SK-N-SH (cell line): Measurements from ENCODE around the gene NRG3. TPM values are rescaled to one million over a fixed set of nuclear protein-coding genes. Genes with fewer than 3 reads are reported as not detected.
"Not testable (repeated sequence)": the region's sequence is repeated elsewhere in the genome, so short reads cannot be mapped to it uniquely, and the experiment has no call there.

Experiments used
- CTCF ChIA-PET: fragments of 300-600, 350-600 bp; formaldehyde crosslinking; extraction: SDS; loops from one replicate; lab custom pipeline; 2021; lab: Yijun Ruan, JAX
- POLR2A ChIA-PET: fragments of 350-600 bp; sonication (Branson Sonifier 250); formaldehyde crosslinking; extraction: SDS; loops from one replicate; lab custom pipeline; 2020; ENCODE audit warnings: antibody characterized with exemption, inconsistent platforms; lab: Yijun Ruan, JAX
- DNase-seq: peaks from one replicate; pipeline ENCODE4 v3.0.0; 2012
- H2AFZ ChIP-seq: fragments of 200-600 bp; sonication (generic); 2 replicates; pipeline ENCODE4 v1.8.1; 2016; ENCODE audit warnings: antibody characterized with exemption, mild to moderate bottlenecking, low read depth
- H3F3A ChIP-seq: fragments of 200-600 bp; sonication (generic); replicated peaks from 2 replicates; pipeline ENCODE3; 2016; ENCODE audit warnings: antibody characterized with exemption, mild to moderate bottlenecking; ENCODE audit not compliant: insufficient read depth
- H3K27ac ChIP-seq, 2 experiments: fragments of 200-500 bp in 1 of 2; fragments of 200-600 bp in 1 of 2; sonication (Bioruptor generic) in 1 of 2; sonication (generic), shearing (Covaris generic) in 1 of 2; 2 replicates each; pipeline versions ENCODE4 v1.5.1 to v1.6.1; 2014 to 2016; ENCODE audit warnings: low read depth in 2 of 2, inconsistent platforms in 1 of 2, low read length in 1 of 2, mild to moderate bottlenecking in 1 of 2, mixed read lengths in 1 of 2
- H3K27me3 ChIP-seq: fragments of 200-600 bp; sonication (generic), shearing (Covaris generic); 2 replicates; pipeline ENCODE4 v1.6.1; 2016; ENCODE audit warnings: mixed run types; ENCODE audit not compliant: insufficient read depth
- H3K36me3 ChIP-seq, 2 experiments: fragments of 200-500 bp in 1 of 2; fragments of 200-600 bp in 1 of 2; sonication (Bioruptor generic) in 1 of 2; sonication (generic) in 1 of 2; replicated peaks in 1 of 2; 2 replicates each; pipeline versions ENCODE3 to v1.5.1; 2014 to 2016; ENCODE audit warnings: low read length in 1 of 2, mild to moderate bottlenecking in 1 of 2; ENCODE audit not compliant: insufficient read depth in 2 of 2, control insufficient read depth in 1 of 2
- H3K4me1 ChIP-seq, 2 experiments: fragments of 200-500 bp in 1 of 2; fragments of 200-600 bp in 1 of 2; sonication (Bioruptor generic) in 1 of 2; sonication (generic), shearing (Covaris generic) in 1 of 2; 2 replicates each; pipeline versions ENCODE4 v1.5.1 to v1.6.1; 2014 to 2016; ENCODE audit warnings: low read depth in 1 of 2, low read length in 1 of 2, mixed run types in 1 of 2; ENCODE audit not compliant: insufficient read depth in 2 of 2, control insufficient read depth in 1 of 2
- H3K4me2 ChIP-seq: fragments of 200-600 bp; sonication (generic), shearing (Covaris generic); 2 replicates; pipeline ENCODE4 v1.6.1; 2017; ENCODE audit warnings: mixed run types
- H3K4me3 ChIP-seq, 2 experiments: fragments of 200-500 bp in 1 of 2; fragments of 200-600 bp in 1 of 2; sonication (Bioruptor generic) in 1 of 2; sonication (generic), shearing (Covaris generic) in 1 of 2; 2 replicates each; pipeline versions ENCODE4 v1.5.1 to v1.8.1; 2014 to 2016; ENCODE audit warnings: low read depth in 2 of 2, inconsistent platforms in 1 of 2, low read length in 1 of 2, mild to moderate bottlenecking in 1 of 2, mixed read lengths in 1 of 2, moderate library complexity in 1 of 2
- H3K79me2 ChIP-seq: fragments of 200-600 bp; sonication (generic); 2 replicates; pipeline ENCODE4 v1.8.1; 2017; ENCODE audit warnings: mild to moderate bottlenecking; ENCODE audit not compliant: insufficient read depth
- H3K9ac ChIP-seq: fragments of 200-600 bp; sonication (generic); 2 replicates; pipeline ENCODE4 v1.6.1; 2017; ENCODE audit warnings: mixed run types
- H3K9me2 ChIP-seq: fragments of 200-600 bp; sonication (generic); 2 replicates; pipeline ENCODE4 v1.6.1; 2017; ENCODE audit warnings: mixed run types
- H3K9me3 ChIP-seq: fragments of 200-600 bp; sonication (generic); 2 replicates; pipeline ENCODE4 v1.6.1; 2017; ENCODE audit warnings: mixed run types, mild to moderate bottlenecking, moderate library complexity
- H4K20me1 ChIP-seq: fragments of 200-600 bp; sonication (generic); 2 replicates; pipeline ENCODE4 v1.6.1; 2017; ENCODE audit warnings: mild to moderate bottlenecking, mixed run types; ENCODE audit not compliant: insufficient read depth
- CTCF ChIP-seq: fragments of 200-600 bp; sonication (generic); IDR thresholded peaks from 2 replicates; pipeline ENCODE4 v1.6.1; 2017; ENCODE audit warnings: antibody characterized with exemption, mild to moderate bottlenecking, moderate library complexity
- EZH2phosphoT487 ChIP-seq: fragments of 200-600 bp; sonication (generic); IDR thresholded peaks from 2 replicates; pipeline ENCODE4 v1.6.1; 2017; ENCODE audit warnings: low read depth, mixed run types, mild to moderate bottlenecking, antibody characterized with exemption, moderate library complexity, borderline replicate concordance
- FOXJ3 ChIP-seq: sonication (generic); formaldehyde crosslinking; IDR thresholded peaks from 2 replicates; pipeline ENCODE4 v1.5.1; 2020; ENCODE audit warnings: mild to moderate bottlenecking, missing genetic modification reagents
- GATA2 ChIP-seq: sonication (generic); formaldehyde crosslinking; IDR thresholded peaks from 2 replicates; pipeline ENCODE4 v1.5.0; 2020; ENCODE audit warnings: mild to moderate bottlenecking, missing genetic modification reagents
- JUND ChIP-seq: IDR thresholded peaks from 2 replicates; pipeline ENCODE4 v1.4.0; 2012
- MAX ChIP-seq: IDR thresholded peaks from 2 replicates; pipeline ENCODE4 v1.4.0; 2012; ENCODE audit warnings: low read depth
- PBX3 ChIP-seq: IDR thresholded peaks from 2 replicates; pipeline ENCODE4; 2012
- RAD21 ChIP-seq: IDR thresholded peaks from 2 replicates; pipeline ENCODE4 v1.6.1; 2012; ENCODE audit warnings: mild to moderate bottlenecking, low read length
- REST ChIP-seq: IDR thresholded peaks from 2 replicates; pipeline ENCODE4 v1.6.1; 2012; ENCODE audit warnings: mild to moderate bottlenecking, low read depth, low read length, moderate library complexity
- RXRA ChIP-seq: IDR thresholded peaks from 2 replicates; pipeline ENCODE4 v1.4.0; 2012; ENCODE audit warnings: low read depth, mild to moderate bottlenecking, borderline replicate concordance
- SIN3A ChIP-seq: IDR thresholded peaks from 2 replicates; pipeline ENCODE4 v1.6.1; 2012; ENCODE audit warnings: low read depth, mild to moderate bottlenecking, low read length, moderate library complexity, borderline replicate concordance
- SMC3 ChIP-seq: IDR thresholded peaks from 2 replicates; pipeline ENCODE4 v1.6.1; 2012; ENCODE audit warnings: low read depth, low read length, improper control_type of control experiment
- TAF1 ChIP-seq: IDR thresholded peaks from 2 replicates; pipeline ENCODE4 v1.6.1; 2012; ENCODE audit warnings: low read depth, mild to moderate bottlenecking, low read length, moderate library complexity, borderline replicate concordance
- TEAD4 ChIP-seq: IDR thresholded peaks from 2 replicates; pipeline ENCODE4 v1.4.0; 2012; ENCODE audit warnings: mild to moderate bottlenecking, borderline replicate concordance; ENCODE audit not compliant: insufficient read depth
- USF1 ChIP-seq: IDR thresholded peaks from 2 replicates; pipeline ENCODE4 v1.4.0; 2012; ENCODE audit warnings: low read depth, borderline replicate concordance
- USF2 ChIP-seq: fragments of 150-350 bp; IDR thresholded peaks from 2 replicates; pipeline ENCODE4 v1.6.1; 2017; ENCODE audit warnings: antibody characterized with exemption, low read length, low read depth, borderline replicate concordance
- WGBS: methylation state at CpG from one replicate; pipeline ENCODE4 v1.1.6; 2017; ENCODE audit warnings: low lambda C conversion rate; 5-methylcytosine and 5-hydroxymethylcytosine counted together
- polyA plus RNA-seq, 3 experiments: library from polyadenylated mRNA; depleted of rRNA; stranded (reverse); fragments of >200 nt; gene quantifications; 2 replicates each; pipeline ENCODE4 v1.2.3, GENCODE V29; 2012

Gene NRG3
- polyA plus RNA-seq, 1 of the 3 experiments (the other 2 are of a cell fraction) = 0.03 TPM

GRCh38 chr10:82056391-82056790 is 181.4 kb downstream of the NRG3 start (continued):
- TF ChIP-seq CTCF (no peak), RXRA (no peak), GATA2 (CRISPR knock-in tag) (no peak)

GRCh38 chr10:82067192-82067591 is 192.2 kb downstream of the NRG3 start:
- H3K4me1 ChIP-seq, POLR2A ChIA-PET, H4K20me1 ChIP-seq, H2AFZ ChIP-seq, H3K9ac ChIP-seq, H3K4me2 ChIP-seq, H3K9me2 ChIP-seq, H3K36me3 ChIP-seq, H3K27me3 ChIP-seq, H3K79me2 ChIP-seq, DNase-seq, H3F3A ChIP-seq, H3K9me3 ChIP-seq, CTCF ChIA-PET, H3K27ac ChIP-seq, H3K4me3 ChIP-seq: not testable (repeated sequence)
- WGBS = 38% methylated on average over 6 of the region's 6 CpGs

- no peaks in the 10 kb centered on the region for H3K36me3 ChIP-seq
- H3K27me3 ChIP-seq = no peaks in the 10 kb centered on the region
- ChIA-PET CTCF (interaction anchor here (1.1 kb wide), 1 partner anchor 1259 kb away, joined by 3 read pairs; no protein-coding TSS in a partner anchor), POLR2A (no interaction called here)
- no peaks in the 10 kb centered on the region for H3K9me2 ChIP-seq
- H3K4me1 ChIP-seq = no peaks in the 10 kb centered on the region
- no peak overlapping the region for H3K4me3 ChIP-seq
- no peak for DNase-seq
- no peak overlapping the region for H3K9ac ChIP-seq
- no peaks in the 10 kb centered on the region for H3K79me2 ChIP-seq
- no peak overlapping the region for H2AFZ ChIP-seq
- no peaks in the 10 kb centered on the region for H4K20me1 ChIP-seq
- H3K4me2 ChIP-seq = no peak overlapping the region
- no peaks in the 10 kb centered on the region for H3F3A ChIP-seq
- H3K27ac ChIP-seq = no peak overlapping the region
- WGBS = 8% methylated on average over 2 of the region's 2 CpGs
- H3K9me3 ChIP-seq = no peaks in the 10 kb centered on the region
- TF ChIP-seq MAX = no peak
- TF ChIP-seq TAF1 = no peak
- TF ChIP-seq USF2 = no peak
- no peak for TF ChIP-seq SMC3
- no peak for TF ChIP-seq EZH2phosphoT487
- no peak for TF ChIP-seq FOXJ3 (CRISPR knock-in tag)
- TF ChIP-seq SIN3A = no peak
- no peak for TF ChIP-seq TEAD4
- TF ChIP-seq PBX3 = no peak
- TF ChIP-seq USF1 = no peak
- TF ChIP-seq RAD21 = no peak
- no peak for TF ChIP-seq REST
- no peak for TF ChIP-seq JUND
Measured at GRCh38 chr10:82068501-82068900, 193.5 kb downstream of the NRG3 start.
